Neural cell (in vitro differentiated cells): ENCODE data around the gene LHX4. TPM values are rescaled to one million over a fixed set of nuclear protein-coding genes. Genes with fewer than 3 reads are reported as not detected.

Experiments used
- H2AFZ ChIP-seq: fragments of 200-600, 300-800 bp; sonication (generic), shearing (Covaris generic); 2 replicates; pipeline ENCODE4 v1.6.0; 2014; ENCODE audit warnings: low read depth, mild to moderate bottlenecking, antibody characterized with exemption, low read length, moderate library complexity
- H3F3A ChIP-seq: fragments of 200-600 bp; shearing (Covaris generic); 2 replicates; pipeline ENCODE4 v1.6.1; 2016; ENCODE audit warnings: mild to moderate bottlenecking, moderate library complexity, mixed read lengths, antibody characterized with exemption, low read length; ENCODE audit not compliant: insufficient read depth, poor library complexity, severe bottlenecking
- H3K27ac ChIP-seq: fragments of 200-600, 300-800 bp; sonication (generic), shearing (Covaris generic); 2 replicates; pipeline ENCODE4 v1.5.1; 2014; ENCODE audit warnings: mild to moderate bottlenecking, low read length, moderate library complexity
- H3K27me3 ChIP-seq: fragments of 300-800, 200-600 bp; sonication (generic), shearing (Covaris generic); 2 replicates; pipeline ENCODE4 v1.6.0; 2014; ENCODE audit warnings: mild to moderate bottlenecking, low read depth, low read length, moderate library complexity; ENCODE audit not compliant: insufficient read depth
- H3K36me3 ChIP-seq: fragments of 300-800, 200-600 bp; sonication (generic), shearing (Covaris generic); 2 replicates; pipeline ENCODE4 v1.5.1; 2014; ENCODE audit warnings: mild to moderate bottlenecking, antibody characterized with exemption, low read length, moderate library complexity; ENCODE audit not compliant: insufficient read depth
- H3K4me2 ChIP-seq: fragments of 300-800, 200-600 bp; sonication (generic), shearing (Covaris generic); 2 replicates; pipeline ENCODE4 v1.6.0; 2014; ENCODE audit warnings: mild to moderate bottlenecking, low read length
- H3K4me3 ChIP-seq: fragments of 300-800, 200-600 bp; sonication (generic), shearing (Covaris generic); 2 replicates; pipeline ENCODE4 v1.5.1; 2014; ENCODE audit warnings: mild to moderate bottlenecking, low read length, moderate library complexity
- H3K79me2 ChIP-seq: fragments of 200-600 bp; shearing (Covaris generic); replicated peaks from 2 replicates; pipeline ENCODE4 v1.6.0; 2014; ENCODE audit warnings: mild to moderate bottlenecking, low read length, moderate library complexity; ENCODE audit not compliant: insufficient read depth
- H3K9ac ChIP-seq: fragments of 300-800, 200-600 bp; sonication (generic), shearing (Covaris generic); 2 replicates; pipeline ENCODE4 v1.6.1; 2016; ENCODE audit warnings: mild to moderate bottlenecking, low read length, mixed read lengths
- H3K9me2 ChIP-seq: fragments of 200-600 bp; shearing (Covaris generic); 2 replicates; pipeline ENCODE4 v1.6.1; 2016; ENCODE audit warnings: mild to moderate bottlenecking, low read length, mixed read lengths; ENCODE audit not compliant: insufficient read depth
- H3K9me3 ChIP-seq: fragments of 200-600, 300-800 bp; sonication (generic), shearing (Covaris generic); 2 replicates; pipeline ENCODE4 v1.6.1; 2016; ENCODE audit warnings: mild to moderate bottlenecking, mixed run types, low read length, moderate library complexity, mixed read lengths
- H4K20me1 ChIP-seq: fragments of 200-600 bp; shearing (Covaris generic); 2 replicates; pipeline ENCODE4 v1.6.1; 2016; ENCODE audit warnings: mild to moderate bottlenecking, mixed run types; ENCODE audit not compliant: insufficient read depth
- CTCF ChIP-seq: fragments of 450-650 bp; IDR thresholded peaks from 2 replicates; pipeline ENCODE4 v1.5.1; 2014; ENCODE audit warnings: antibody characterized with exemption, mild to moderate bottlenecking, moderate library complexity; ENCODE audit not compliant: poor library complexity, severe bottlenecking
- EP300 ChIP-seq: fragments of 450-650 bp; conservative IDR thresholded peaks from 2 replicates; pipeline ENCODE4 v1.6.1; 2014; ENCODE audit warnings: antibody characterized with exemption, mild to moderate bottlenecking, moderate library complexity; ENCODE audit not compliant: poor library complexity, severe bottlenecking
- EZH2 ChIP-seq: fragments of 200-600, 300-800 bp; shearing (Covaris generic), sonication (generic); IDR thresholded peaks from 2 replicates; pipeline ENCODE4 v1.6.1; 2014; ENCODE audit warnings: antibody characterized with exemption, low read length, borderline replicate concordance, mild to moderate bottlenecking; ENCODE audit not compliant: insufficient read depth, poor library complexity, severe bottlenecking
- MXI1 ChIP-seq: fragments of 450-650 bp; conservative IDR thresholded peaks from 2 replicates; pipeline ENCODE4 v1.6.1; 2014; ENCODE audit warnings: antibody characterized with exemption, mild to moderate bottlenecking; ENCODE audit not compliant: poor library complexity, severe bottlenecking
- POLR2AphosphoS5 ChIP-seq: IDR thresholded peaks from 2 replicates; pipeline ENCODE4 v1.6.1; 2012
- RAD21 ChIP-seq: fragments of 450-650 bp; conservative IDR thresholded peaks from 2 replicates; pipeline ENCODE4 v1.6.1; 2014; ENCODE audit warnings: antibody characterized with exemption, mild to moderate bottlenecking, moderate library complexity
- REST ChIP-seq: IDR thresholded peaks from 2 replicates; pipeline ENCODE4 v1.6.1; 2012; ENCODE audit warnings: borderline replicate concordance
- SMC3 ChIP-seq: fragments of 450-650 bp; conservative IDR thresholded peaks from 2 replicates; pipeline ENCODE4 v1.6.1; 2014; ENCODE audit warnings: antibody characterized with exemption, mild to moderate bottlenecking, moderate library complexity; ENCODE audit not compliant: poor library complexity
- TAF1 ChIP-seq: IDR thresholded peaks from 2 replicates; pipeline ENCODE4 v1.6.1; 2012; ENCODE audit warnings: low read depth
- polyA plus RNA-seq: library from polyadenylated mRNA; depleted of rRNA; stranded (reverse); fragments of >200 nt; gene quantifications from 2 replicates; pipeline ENCODE4 v1.2.3, GENCODE V29; 2014

Gene LHX4
- polyA plus RNA-seq, 1 donor from 2014 or later: not detected

GRCh38 chr1:180247061-180247460 is 17.0 kb downstream of the LHX4 start:
- Histone ChIP-seq H3K4me3 (no peak overlapping the region), H3K79me2 (no peaks in the 10 kb centered on the region), H3K4me2 (no peak overlapping the region), H3K27me3 (peaks cover 8% of the 10 kb centered on the region), H3K9me2 (no peaks in the 10 kb centered on the region), H3K36me3 (no peaks in the 10 kb centered on the region), H3K9me3 (no peaks in the 10 kb centered on the region), H3K27ac (no peak overlapping the region), H3F3A (no peaks in the 10 kb centered on the region), H4K20me1 (no peaks in the 10 kb centered on the region), H3K9ac (no peak overlapping the region), H2AFZ (no peak overlapping the region)
- TF ChIP-seq TAF1: no peak
- TF ChIP-seq SMC3: no peak
- TF ChIP-seq RAD21: no peak
- TF ChIP-seq EP300: no peak
- no peak for TF ChIP-seq REST
- TF ChIP-seq CTCF: no peak
- TF ChIP-seq MXI1: no peak
- no peak for TF ChIP-seq POLR2AphosphoS5
- no peak for TF ChIP-seq EZH2

- Histone ChIP-seq H2AFZ (no peak overlapping the region), H3K79me2 (no peaks in the 10 kb centered on the region), H3K4me3 (no peak overlapping the region), H3K27me3 (peaks cover 3% of the 10 kb centered on the region), H3K9ac (no peak overlapping the region), H3K4me2 (no peak overlapping the region), H3F3A (no peaks in the 10 kb centered on the region), H4K20me1 (no peaks in the 10 kb centered on the region), H3K9me3 (no peaks in the 10 kb centered on the region), H3K9me2 (no peaks in the 10 kb centered on the region), H3K27ac (no peak overlapping the region), H3K36me3 (no peaks in the 10 kb centered on the region)
- TF ChIP-seq EZH2: no peak
- no peak for TF ChIP-seq POLR2AphosphoS5
These were observed 17.5 kb downstream of the LHX4 start for GRCh38 chr1:180247580-180247979.

GRCh38 chr1:180248176-180248575 is 18.1 kb downstream of the LHX4 start:
- H3K4me3 ChIP-seq: no peak overlapping the region
- TF ChIP-seq MXI1: no peak
- no peak for TF ChIP-seq EZH2
- TF ChIP-seq TAF1: no peak
- no peak for TF ChIP-seq EP300
- no peak for TF ChIP-seq POLR2AphosphoS5
- no peak for TF ChIP-seq CTCF
- TF ChIP-seq SMC3: no peak
- no peak for TF ChIP-seq RAD21
- TF ChIP-seq REST: no peak
- H3F3A ChIP-seq: no peaks in the 10 kb centered on the region
- no peak overlapping the region for H3K9ac ChIP-seq
- no peaks in the 10 kb centered on the region for H4K20me1 ChIP-seq
- H3K4me2 ChIP-seq: no peak overlapping the region
- no peak overlapping the region for H3K27ac ChIP-seq
- H3K36me3 ChIP-seq: no peaks in the 10 kb centered on the region
- H2AFZ ChIP-seq: no peak overlapping the region
- H3K9me3 ChIP-seq: no peaks in the 10 kb centered on the region
- no peaks in the 10 kb centered on the region for H3K9me2 ChIP-seq
- H3K79me2 ChIP-seq: no peaks in the 10 kb centered on the region
- no peaks in the 10 kb centered on the region for H3K27me3 ChIP-seq
